ENCODE measurements around the gene ERCC6.

ERCC6 gene

DNA sequence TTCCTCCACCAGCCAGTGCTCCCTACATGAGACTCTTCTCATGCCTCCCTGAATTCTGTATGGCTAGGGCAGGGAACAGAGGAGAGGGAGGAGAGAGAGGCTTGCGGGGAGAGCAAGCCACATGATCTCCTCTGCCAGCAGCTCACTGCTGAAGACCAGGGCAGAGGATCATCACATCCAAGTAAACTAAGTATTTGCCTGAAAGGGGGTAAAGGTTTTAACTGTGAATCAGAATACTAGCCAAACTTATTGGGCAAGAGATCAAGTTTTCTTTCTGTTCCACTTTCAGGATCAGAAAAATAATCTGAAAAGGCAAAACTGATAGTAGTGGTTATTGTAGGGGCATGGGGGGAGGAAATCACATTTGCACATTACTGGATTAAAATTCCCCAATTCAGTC is 17.8 kb upstream of the ERCC6 start:
- in situ Hi-C loops (cut with MboI; ENCODE audit: low sequenced_read_pairs, unreplicated experiment) = no loop called here
- DNase-seq (ENCODE audit: low spot score) = no peak
- no peak for TF ChIP-seq CTCF (IDR thresholded peaks at IDR 0.05; ENCODE audit: borderline replicate concordance, control extremely low read depth, extremely low read depth, insufficient read depth, missing control alignments)

- in situ Hi-C loops (cut with MboI; ENCODE audit: low sequenced_read_pairs, unreplicated experiment) = no loop called here
- DNase-seq (ENCODE audit: low spot score) = no peak
Observed at GRCh38 chr10:49552277-49552676, 13.4 kb upstream of the ERCC6 start.

GRCh38 chr10:49550563-49550962 is 11.6 kb upstream of the ERCC6 start:
- DNase-seq (ENCODE audit: low spot score) = no peak
- no peak for TF ChIP-seq CTCF (IDR thresholded peaks at IDR 0.05; ENCODE audit: borderline replicate concordance, control extremely low read depth, extremely low read depth, insufficient read depth, missing control alignments)
- in situ Hi-C loops (cut with MboI; ENCODE audit: low sequenced_read_pairs, unreplicated experiment) = no loop called here

More at GRCh38 chr10:49552277-49552676, 13.4 kb upstream of the ERCC6 start:
- TF ChIP-seq CTCF (IDR thresholded peaks at IDR 0.05; ENCODE audit: borderline replicate concordance, control extremely low read depth, extremely low read depth, insufficient read depth, missing control alignments) = no peak

DNA sequence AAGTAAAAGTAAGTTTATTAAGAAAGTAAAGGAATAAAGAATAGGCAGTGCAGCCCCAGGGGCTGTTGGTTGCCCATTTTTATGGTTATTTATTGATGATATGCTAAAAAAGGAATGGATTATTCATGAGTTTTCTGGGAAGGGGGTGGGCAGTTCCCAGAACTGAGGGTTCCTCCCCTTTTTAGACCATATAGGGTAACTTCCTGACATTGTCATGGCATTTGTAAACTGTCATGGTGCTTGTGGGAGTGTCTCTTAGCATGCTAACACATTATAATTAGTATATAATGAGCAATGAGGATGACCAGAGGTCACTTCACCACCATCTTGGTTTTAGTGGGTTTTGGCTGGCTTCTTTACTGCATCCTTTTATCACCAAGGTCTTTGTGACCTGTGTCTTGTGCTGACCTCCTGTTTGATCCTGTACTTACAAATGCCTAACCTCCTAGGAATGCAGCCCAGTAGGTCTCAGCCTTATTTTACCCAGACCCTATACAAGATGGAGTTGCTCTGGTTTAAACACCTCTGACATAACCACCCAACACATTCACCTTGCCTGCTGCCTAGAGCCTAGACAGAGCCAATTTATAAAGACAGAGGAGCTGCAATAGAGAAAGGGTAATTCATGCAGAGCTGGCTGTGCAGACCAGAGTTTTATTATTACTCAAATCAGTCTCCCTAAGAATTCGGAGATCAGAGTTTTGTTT is 10.9 kb upstream of the ERCC6 start:
- in situ Hi-C loops (cut with MboI; ENCODE audit: low sequenced_read_pairs, unreplicated experiment) = no loop called here
- no peak for DNase-seq (ENCODE audit: low spot score)
- no peak for TF ChIP-seq CTCF (IDR thresholded peaks at IDR 0.05; ENCODE audit: borderline replicate concordance, control extremely low read depth, extremely low read depth, insufficient read depth, missing control alignments)

DNA sequence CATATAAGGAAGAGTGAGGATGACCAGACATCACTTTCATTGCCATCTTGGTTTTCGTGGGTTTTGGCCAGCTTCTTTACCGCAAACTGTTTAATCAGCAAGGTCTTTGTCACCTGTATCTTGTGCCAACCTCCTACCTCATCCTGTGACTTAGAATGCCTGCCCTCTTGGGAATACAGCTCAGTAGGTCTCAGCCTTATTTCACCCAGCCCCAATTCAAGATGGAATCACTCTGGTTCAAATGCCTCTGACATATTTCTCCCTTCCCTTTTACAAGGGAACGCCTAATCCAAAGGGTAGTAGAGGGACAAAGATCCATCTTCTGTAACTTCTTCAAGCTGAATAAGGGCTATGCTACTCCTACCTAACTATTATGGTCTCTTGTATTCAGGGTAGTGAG is 4.7 kb upstream of the ERCC6 start:
- in situ Hi-C loops (cut with MboI; ENCODE audit: low sequenced_read_pairs, unreplicated experiment) = no loop called here
- TF ChIP-seq CTCF (IDR thresholded peaks at IDR 0.05; ENCODE audit: borderline replicate concordance, control extremely low read depth, extremely low read depth, insufficient read depth, missing control alignments) = no peak
- no peak for DNase-seq (ENCODE audit: low spot score)

- in situ Hi-C loops (cut with MboI; ENCODE audit: low sequenced_read_pairs, unreplicated experiment) = no loop called here
- no peak for DNase-seq (ENCODE audit: low spot score)
- TF ChIP-seq CTCF (IDR thresholded peaks at IDR 0.05; ENCODE audit: borderline replicate concordance, control extremely low read depth, extremely low read depth, insufficient read depth, missing control alignments) = no peak
Observed at GRCh38 chr10:49542353-49542752, 3.4 kb upstream of the ERCC6 start.

Data from GM13976 (cell line).